ENCODE data around the gene OR8B12. TPM values are rescaled to one million over a fixed set of nuclear protein-coding genes. Genes with fewer than 3 reads are reported as not detected.

OR8B12 gene, protein sequence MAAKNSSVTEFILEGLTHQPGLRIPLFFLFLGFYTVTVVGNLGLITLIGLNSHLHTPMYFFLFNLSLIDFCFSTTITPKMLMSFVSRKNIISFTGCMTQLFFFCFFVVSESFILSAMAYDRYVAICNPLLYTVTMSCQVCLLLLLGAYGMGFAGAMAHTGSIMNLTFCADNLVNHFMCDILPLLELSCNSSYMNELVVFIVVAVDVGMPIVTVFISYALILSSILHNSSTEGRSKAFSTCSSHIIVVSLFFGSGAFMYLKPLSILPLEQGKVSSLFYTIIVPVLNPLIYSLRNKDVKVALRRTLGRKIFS
- total RNA-seq (2014; rRNA removed; shearing (Covaris generic); ENCODE audit: low replicate concordance) = not detected in 2 replicates

DNA sequence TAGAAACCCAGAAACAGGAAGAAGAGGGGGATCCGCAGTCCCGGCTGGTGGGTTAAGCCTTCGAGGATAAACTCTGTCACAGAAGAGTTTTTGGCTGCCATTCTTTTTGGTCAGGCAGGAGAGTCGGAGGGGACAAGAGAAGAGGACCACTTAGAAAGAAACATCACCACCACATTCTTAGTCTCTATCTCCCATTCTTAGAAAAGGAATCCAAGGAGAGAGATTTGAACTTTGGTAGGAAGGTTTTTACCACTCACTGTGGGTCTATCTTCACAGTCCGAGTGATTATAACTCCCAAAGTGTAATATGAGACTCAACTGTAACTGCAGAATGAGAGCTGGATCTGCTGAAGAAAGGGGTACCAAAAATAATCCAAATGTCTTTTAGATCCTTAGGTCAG, at the start of gene OR8B12:
Gene OR8B12, minus strand, starts transcription at position 101 of the 400 bp plus-strand sequence. Its CDS starts 0 bp downstream, at position 101.
- Histone ChIP-seq H3K36me3 (no peaks in the 10 kb centered on the region), H3K4me3 (no peak within 1 kb of the TSS)

DNA sequence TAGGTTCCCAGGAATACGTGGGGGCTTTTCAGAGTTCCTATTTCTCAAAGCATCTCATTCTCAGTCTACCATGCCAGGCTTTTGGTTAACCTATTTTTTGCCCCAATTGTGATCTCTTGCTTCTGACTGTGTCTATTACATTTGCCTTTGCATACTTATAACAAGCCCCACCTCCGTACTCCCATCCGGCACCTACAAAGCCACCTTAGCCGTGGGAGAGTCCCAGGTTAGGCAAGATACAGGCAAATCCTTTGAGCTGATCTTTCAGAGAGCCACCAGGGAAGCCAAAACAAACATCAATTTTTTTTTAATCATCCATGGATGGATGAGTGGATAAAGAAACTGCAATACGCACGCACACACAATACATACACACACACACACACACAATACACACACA, 49.2 kb upstream of the OR8B12 start:
- no peak for DNase-seq
- Histone ChIP-seq H3K27me3 (peaks cover 7% of the 10 kb centered on the region), H3K4me3 (no peak overlapping the region), H3K9me3 (no peaks in the 10 kb centered on the region), H3K36me3 (no peaks in the 10 kb centered on the region)

More for the DNA sequence above, at the start of gene OR8B12:
- H3K9me3 ChIP-seq = no peaks in the 10 kb centered on the region
- DNase-seq = no peak
- no peaks in the 10 kb centered on the region for H3K27me3 ChIP-seq

GRCh38 chr11:124591430-124591829, 48.0 kb upstream of the OR8B12 start:
- H3K4me3 ChIP-seq = no peak overlapping the region
- H3K9me3 ChIP-seq = no peaks in the 10 kb centered on the region
- H3K27me3 ChIP-seq = no peaks in the 10 kb centered on the region; the same call in 1 of the 2 replicates
- no peaks in the 10 kb centered on the region for H3K36me3 ChIP-seq
- no peak for DNase-seq

DNA sequence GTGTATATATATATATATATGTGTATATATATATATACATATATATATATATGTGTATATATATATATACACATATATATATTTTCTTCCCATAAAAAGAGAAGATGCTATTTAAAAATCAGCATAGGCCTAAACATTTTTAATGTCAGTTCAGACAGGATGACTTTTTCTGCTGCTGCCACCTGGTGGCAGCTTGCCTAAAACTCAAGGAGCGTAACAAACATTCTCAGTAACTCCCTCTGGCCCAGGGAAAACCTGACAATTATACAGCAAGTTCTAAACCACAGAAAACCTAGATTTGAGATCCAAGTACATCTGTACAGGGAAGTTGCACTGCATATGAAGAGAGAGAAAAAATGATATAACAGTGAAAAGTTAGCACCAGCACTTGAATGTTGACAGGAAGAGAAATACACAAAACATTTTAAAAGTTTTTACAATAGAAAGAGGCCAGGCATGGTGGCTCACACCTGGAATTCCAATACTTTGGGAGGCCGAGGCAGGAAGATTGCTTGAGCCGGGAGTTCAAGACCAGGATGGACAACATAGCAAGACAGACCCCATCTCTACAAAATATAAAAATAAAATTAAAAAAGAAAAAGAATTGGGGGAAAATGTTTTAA, 42.9 kb upstream of the OR8B12 start:
- H3K36me3 ChIP-seq = no peaks in the 10 kb centered on the region
- peak; percentile 32 for DNase-seq
- no peaks in the 10 kb centered on the region for H3K27me3 ChIP-seq
- H3K4me3 ChIP-seq = no peak overlapping the region
- H3K9me3 ChIP-seq = no peaks in the 10 kb centered on the region

DNA sequence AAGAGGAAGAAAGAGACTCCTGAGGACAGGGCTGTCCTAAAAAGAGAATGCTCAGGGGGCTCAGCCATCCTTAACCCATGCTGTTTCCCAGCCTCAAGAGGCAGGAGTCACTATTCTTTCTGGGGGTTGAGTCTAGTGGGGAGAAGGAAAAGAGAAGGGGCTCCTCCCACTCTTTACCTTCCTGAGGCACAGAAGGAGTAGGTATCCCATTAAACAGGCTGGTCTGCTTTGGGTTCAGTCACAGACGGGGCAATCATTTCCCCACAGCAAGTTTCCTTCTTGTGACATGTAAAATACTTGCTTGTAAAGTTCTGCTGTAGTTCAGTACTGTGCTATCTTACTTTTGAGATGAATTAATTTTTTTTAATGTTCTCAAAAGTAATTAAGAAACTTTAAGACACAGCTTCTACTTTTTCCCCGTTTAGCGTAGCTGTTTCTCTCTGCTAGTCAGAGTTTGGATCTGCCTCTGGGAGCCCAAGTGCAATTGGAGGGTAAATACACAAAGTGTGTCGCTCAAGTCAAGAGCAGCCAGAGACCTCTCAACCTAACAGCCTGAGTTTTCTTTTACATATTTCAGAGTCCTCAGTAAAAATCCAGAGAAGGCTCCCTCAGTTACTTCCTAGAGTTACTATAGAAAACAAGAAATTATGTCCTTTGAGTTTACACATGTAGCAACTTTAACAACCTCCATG, 41.4 kb upstream of the OR8B12 start:
- DNase-seq = no peak
- Histone ChIP-seq H3K36me3 (no peaks in the 10 kb centered on the region), H3K9me3 (no peaks in the 10 kb centered on the region), H3K27me3 (no peaks in the 10 kb centered on the region), H3K4me3 (no peak overlapping the region)

DNA sequence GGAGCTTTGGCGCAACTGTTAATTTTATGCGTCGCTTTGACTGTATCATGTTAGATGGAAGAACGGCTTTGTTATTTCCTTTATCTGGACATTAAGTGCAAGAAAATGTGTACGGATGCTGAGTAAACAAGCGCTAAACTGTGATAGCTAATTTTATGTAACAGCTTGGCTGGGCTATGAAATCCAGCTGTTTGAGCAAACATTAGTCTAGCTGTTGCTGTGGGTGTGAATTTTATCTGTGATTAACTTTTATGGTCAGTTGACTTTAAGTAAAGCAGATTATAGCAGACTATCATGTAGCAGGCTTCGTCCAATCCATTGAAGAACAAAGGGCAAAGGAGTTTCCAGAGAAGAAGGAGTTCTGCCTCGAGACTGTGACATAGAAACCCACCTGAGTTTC, 40.3 kb upstream of the OR8B12 start:
- no peaks in the 10 kb centered on the region for H3K36me3 ChIP-seq
- no peak overlapping the region for H3K4me3 ChIP-seq
- DNase-seq = no peak
- H3K27me3 ChIP-seq = no peaks in the 10 kb centered on the region
- H3K9me3 ChIP-seq = no peaks in the 10 kb centered on the region

- Histone ChIP-seq H3K9me3 (no peaks in the 10 kb centered on the region), H3K36me3 (no peaks in the 10 kb centered on the region), H3K4me3 (no peak overlapping the region), H3K27me3 (no peaks in the 10 kb centered on the region)
- no peak for DNase-seq
Measured at GRCh38 chr11:124582565-124582964, 39.1 kb upstream of the OR8B12 start.

- H3K27me3 ChIP-seq = no peaks in the 10 kb centered on the region
- no peaks in the 10 kb centered on the region for H3K9me3 ChIP-seq
- no peaks in the 10 kb centered on the region for H3K36me3 ChIP-seq
- H3K4me3 ChIP-seq = no peak overlapping the region
- DNase-seq = no peak
Measured at GRCh38 chr11:124581817-124582216, 38.4 kb upstream of the OR8B12 start.

- Histone ChIP-seq H3K36me3 (no peaks in the 10 kb centered on the region), H3K9me3 (no peaks in the 10 kb centered on the region), H3K27me3 (no peaks in the 10 kb centered on the region), H3K4me3 (no peak overlapping the region)
- DNase-seq = no peak
Measured at GRCh38 chr11:124578761-124579160, 35.3 kb upstream of the OR8B12 start.

DNA sequence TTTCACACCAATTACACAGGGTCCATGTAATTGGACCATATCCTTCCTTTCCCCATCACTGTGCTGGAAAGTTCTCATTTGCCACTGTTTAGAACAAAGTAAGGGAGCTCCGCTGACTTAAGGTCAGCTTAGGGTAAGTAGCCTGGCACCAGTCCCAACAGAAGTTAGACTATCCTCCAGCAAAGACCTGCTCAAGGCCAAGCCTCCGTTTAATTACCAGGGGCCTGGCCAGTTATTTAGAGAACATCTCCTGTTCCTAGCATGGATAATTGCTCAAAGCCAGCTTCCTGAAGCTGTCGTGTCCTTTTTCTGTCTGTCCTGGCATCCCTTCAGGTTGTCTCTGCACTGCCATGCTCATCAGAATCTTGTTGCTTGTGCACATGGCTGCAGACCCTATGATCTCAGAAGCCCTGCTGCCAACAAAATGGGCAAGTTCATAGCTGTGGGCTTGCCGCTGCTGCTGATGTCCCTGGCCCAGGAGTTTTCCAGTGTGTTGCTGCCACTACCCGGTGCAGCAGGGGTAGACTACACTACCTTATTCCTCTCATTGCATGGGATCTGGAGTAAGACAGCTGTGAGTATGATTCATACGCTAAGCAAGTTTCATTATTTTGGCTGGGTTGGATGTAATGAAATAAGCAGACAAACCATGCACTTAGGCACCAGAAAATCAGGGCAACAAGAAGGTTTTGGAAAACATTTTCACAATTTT, 34.4 kb upstream of the OR8B12 start:
- H3K9me3 ChIP-seq = no peaks in the 10 kb centered on the region
- H3K27me3 ChIP-seq = no peaks in the 10 kb centered on the region; the same call in 1 of the 2 replicates
- no peak overlapping the region for H3K4me3 ChIP-seq
- H3K36me3 ChIP-seq = no peaks in the 10 kb centered on the region
- peak; percentile 6 for DNase-seq

- DNase-seq = no peak
- no peaks in the 10 kb centered on the region for H3K36me3 ChIP-seq
- H3K9me3 ChIP-seq = no peaks in the 10 kb centered on the region
- H3K4me3 ChIP-seq = no peak overlapping the region
- H3K27me3 ChIP-seq = no peaks in the 10 kb centered on the region; the same call in none of the 2 replicates
Measured at GRCh38 chr11:124570160-124570559, 26.7 kb upstream of the OR8B12 start.

GRCh38 chr11:124569697-124570096, 26.2 kb upstream of the OR8B12 start, which contains the start of gene OR8A1:
TSS of gene OR8A1 (plus strand) at chr11:124569997. CDS start at chr11:124570120, 123 bp downstream.
- DNase-seq = no peak
- Histone ChIP-seq H3K4me3 (no peak within 1 kb of the TSS), H3K9me3 (no peaks in the 10 kb centered on the region), H3K27me3 (no peaks in the 10 kb centered on the region; the same call in none of the 2 replicates), H3K36me3 (no peaks in the 10 kb centered on the region)

GRCh38 chr11:124556828-124557227, 13.4 kb upstream of the OR8B12 start:
- Histone ChIP-seq H3K4me3 (no peak overlapping the region), H3K36me3 (no peaks in the 10 kb centered on the region), H3K9me3 (no peaks in the 10 kb centered on the region), H3K27me3 (0 out of 2 replicates have a peak, but pooled peaks cover 2% of the 10 kb centered on the region)
- no peak for DNase-seq

- Histone ChIP-seq H3K27me3 (no peaks in the 10 kb centered on the region), H3K9me3 (no peaks in the 10 kb centered on the region), H3K36me3 (no peaks in the 10 kb centered on the region), H3K4me3 (no peak overlapping the region)
- DNase-seq = no peak
Measured at GRCh38 chr11:124551987-124552386, 8.5 kb upstream of the OR8B12 start.

- H3K9me3 ChIP-seq = no peaks in the 10 kb centered on the region
- H3K4me3 ChIP-seq = no peak overlapping the region
Measured at GRCh38 chr11:124551189-124551588, 7.7 kb upstream of the OR8B12 start.

DNA sequence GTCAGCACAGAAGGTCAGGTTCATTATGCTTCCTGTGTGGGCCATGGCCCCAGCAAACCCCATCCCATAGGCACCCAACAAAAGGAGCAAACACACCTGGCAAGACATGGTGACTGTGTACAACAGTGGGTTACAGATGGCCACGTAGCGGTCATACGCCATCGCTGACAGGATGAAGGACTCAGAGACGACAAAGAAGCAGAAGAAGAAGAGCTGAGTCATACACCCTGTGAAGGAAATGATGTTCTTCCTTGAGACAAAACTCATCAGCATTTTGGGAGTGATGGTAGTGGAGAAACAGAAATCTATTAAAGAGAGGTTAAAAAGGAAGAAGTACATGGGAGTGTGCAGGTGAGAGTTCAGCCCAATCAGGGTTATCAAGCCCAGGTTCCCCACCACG, 309 bp downstream of the OR8B12 start:
- Histone ChIP-seq H3K9me3 (no peaks in the 10 kb centered on the region), H3K36me3 (no peaks in the 10 kb centered on the region), H3K27me3 (no peaks in the 10 kb centered on the region), H3K4me3 (no peak overlapping the region)
- no peak for DNase-seq

More at GRCh38 chr11:124551189-124551588, 7.7 kb upstream of the OR8B12 start:
- Histone ChIP-seq H3K36me3 (no peaks in the 10 kb centered on the region), H3K27me3 (no peaks in the 10 kb centered on the region)
- no peak for DNase-seq

- H3K9me3 ChIP-seq = no peaks in the 10 kb centered on the region
- no peak overlapping the region for H3K4me3 ChIP-seq
- H3K27me3 ChIP-seq = no peaks in the 10 kb centered on the region
- no peaks in the 10 kb centered on the region for H3K36me3 ChIP-seq
- DNase-seq = no peak
Measured at GRCh38 chr11:124541204-124541603, 2.2 kb downstream of the OR8B12 start.

Data from MG63 (cell line).